HFFc6 (cell line): Measurements from ENCODE around the gene AMN. TPM values are rescaled to one million over a fixed set of nuclear protein-coding genes. Genes with fewer than 3 reads are reported as not detected.

Source experiments
- DNase-seq: peaks from one replicate; pipeline ENCODE4 v3.0.0-alpha.2; 2018
- H3K27ac Mint-ChIP-seq: 2 replicates; pipeline ENCODE4 v1.8.0; 2020; ENCODE audit warnings: mild to moderate bottlenecking, mixed read lengths
- H3K27me3 Mint-ChIP-seq: 2 replicates; pipeline ENCODE4 v1.8.0; 2021; ENCODE audit warnings: mild to moderate bottlenecking, moderate library complexity, mixed read lengths; ENCODE audit not compliant: insufficient read depth
- H3K36me3 Mint-ChIP-seq: 2 replicates; pipeline ENCODE4 v1.8.0; 2021; ENCODE audit warnings: low read depth, mixed read lengths
- H3K4me1 Mint-ChIP-seq: 2 replicates; pipeline ENCODE4 v1.8.0; 2020; ENCODE audit warnings: low read depth, mixed read lengths
- H3K4me3 Mint-ChIP-seq: 2 replicates; pipeline ENCODE4 v1.8.0; 2020; ENCODE audit warnings: mild to moderate bottlenecking, moderate library complexity, mixed read lengths
- H3K9me3 Mint-ChIP-seq: 2 replicates; pipeline ENCODE4 v1.8.0; 2020; ENCODE audit warnings: mild to moderate bottlenecking, mixed read lengths
- total RNA-seq, 6 experiments: library from RNA; stranded (reverse); fragmentation: NEBNext Ultra II Directional; extraction: Animal tissue kit (Norgen Biotek cat#: 25700); gene quantifications; 2 replicates in 1 of 6; 3 replicates in 5 of 6; pipeline ENCODE4 v1.2.3, GENCODE V29; 2021
- TF ChIP-seq, protein P1 (sequence below): fragments of 200-600 bp; sonication (generic); IDR thresholded peaks from 2 replicates; pipeline ENCODE4 v1.5.0; 2021; ENCODE audit warnings: antibody characterized with exemption, mild to moderate bottlenecking

Gene AMN
- total RNA-seq, 6 experiments from 2014 or later, result not detected

GRCh38 chr14:102901633-102902032, 20.8 kb upstream of the AMN start:
- Mint-ChIP-seq H3K4me3 (no peak overlapping the region), H3K9me3 (no peaks in the 10 kb centered on the region), H3K36me3 (peaks cover 9% of the 10 kb centered on the region), H3K4me1 (no peaks in the 10 kb centered on the region), H3K27me3 (no peaks in the 10 kb centered on the region; the same call in 1 of the 2 replicates), H3K27ac (no peak overlapping the region)
- DNase-seq, result no peak
- TF ChIP-seq, protein P1, sequence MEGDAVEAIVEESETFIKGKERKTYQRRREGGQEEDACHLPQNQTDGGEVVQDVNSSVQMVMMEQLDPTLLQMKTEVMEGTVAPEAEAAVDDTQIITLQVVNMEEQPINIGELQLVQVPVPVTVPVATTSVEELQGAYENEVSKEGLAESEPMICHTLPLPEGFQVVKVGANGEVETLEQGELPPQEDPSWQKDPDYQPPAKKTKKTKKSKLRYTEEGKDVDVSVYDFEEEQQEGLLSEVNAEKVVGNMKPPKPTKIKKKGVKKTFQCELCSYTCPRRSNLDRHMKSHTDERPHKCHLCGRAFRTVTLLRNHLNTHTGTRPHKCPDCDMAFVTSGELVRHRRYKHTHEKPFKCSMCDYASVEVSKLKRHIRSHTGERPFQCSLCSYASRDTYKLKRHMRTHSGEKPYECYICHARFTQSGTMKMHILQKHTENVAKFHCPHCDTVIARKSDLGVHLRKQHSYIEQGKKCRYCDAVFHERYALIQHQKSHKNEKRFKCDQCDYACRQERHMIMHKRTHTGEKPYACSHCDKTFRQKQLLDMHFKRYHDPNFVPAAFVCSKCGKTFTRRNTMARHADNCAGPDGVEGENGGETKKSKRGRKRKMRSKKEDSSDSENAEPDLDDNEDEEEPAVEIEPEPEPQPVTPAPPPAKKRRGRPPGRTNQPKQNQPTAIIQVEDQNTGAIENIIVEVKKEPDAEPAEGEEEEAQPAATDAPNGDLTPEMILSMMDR, result no peak

DNA sequence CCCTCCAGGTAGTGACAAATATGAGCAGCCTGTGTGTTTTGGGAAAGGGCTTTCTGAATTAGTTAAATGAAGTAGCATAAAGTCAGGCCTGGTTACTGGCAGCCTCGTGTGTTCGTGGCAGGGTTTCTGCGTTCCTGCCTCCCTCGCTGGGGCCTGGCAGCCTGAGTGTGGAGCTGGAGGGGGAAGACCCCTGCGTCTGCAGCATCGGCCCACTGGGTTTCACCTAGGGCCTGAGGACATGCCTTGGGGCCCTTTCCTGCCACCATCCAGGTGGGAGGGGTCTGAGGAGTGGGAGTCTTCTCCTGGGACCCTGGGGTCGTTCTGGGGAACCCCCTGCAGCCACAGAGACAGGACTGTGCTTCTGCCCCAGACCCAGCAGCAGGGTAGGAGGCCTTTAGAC, 20.4 kb upstream of the AMN start:
- no peak for DNase-seq
- Mint-ChIP-seq H3K4me3 (no peak overlapping the region), H3K4me1 (no peaks in the 10 kb centered on the region), H3K36me3 (peaks cover 9% of the 10 kb centered on the region), H3K27me3 (no peaks in the 10 kb centered on the region; the same call in 1 of the 2 replicates), H3K27ac (no peak overlapping the region), H3K9me3 (no peaks in the 10 kb centered on the region)
- TF ChIP-seq, protein P1, result no peak

- H3K4me3 Mint-ChIP-seq, result no peak overlapping the region
- no peaks in the 10 kb centered on the region for H3K9me3 Mint-ChIP-seq
- H3K27me3 Mint-ChIP-seq, result no peaks in the 10 kb centered on the region; the same call in 1 of the 2 replicates
- H3K36me3 Mint-ChIP-seq, result peaks cover 9% of the 10 kb centered on the region
- H3K27ac Mint-ChIP-seq, result no peak overlapping the region
- TF ChIP-seq, protein P1, result no peak
- H3K4me1 Mint-ChIP-seq, result no peaks in the 10 kb centered on the region
- no peak for DNase-seq
These were observed 19.8 kb upstream of the AMN start for GRCh38 chr14:102902523-102903247.

DNA sequence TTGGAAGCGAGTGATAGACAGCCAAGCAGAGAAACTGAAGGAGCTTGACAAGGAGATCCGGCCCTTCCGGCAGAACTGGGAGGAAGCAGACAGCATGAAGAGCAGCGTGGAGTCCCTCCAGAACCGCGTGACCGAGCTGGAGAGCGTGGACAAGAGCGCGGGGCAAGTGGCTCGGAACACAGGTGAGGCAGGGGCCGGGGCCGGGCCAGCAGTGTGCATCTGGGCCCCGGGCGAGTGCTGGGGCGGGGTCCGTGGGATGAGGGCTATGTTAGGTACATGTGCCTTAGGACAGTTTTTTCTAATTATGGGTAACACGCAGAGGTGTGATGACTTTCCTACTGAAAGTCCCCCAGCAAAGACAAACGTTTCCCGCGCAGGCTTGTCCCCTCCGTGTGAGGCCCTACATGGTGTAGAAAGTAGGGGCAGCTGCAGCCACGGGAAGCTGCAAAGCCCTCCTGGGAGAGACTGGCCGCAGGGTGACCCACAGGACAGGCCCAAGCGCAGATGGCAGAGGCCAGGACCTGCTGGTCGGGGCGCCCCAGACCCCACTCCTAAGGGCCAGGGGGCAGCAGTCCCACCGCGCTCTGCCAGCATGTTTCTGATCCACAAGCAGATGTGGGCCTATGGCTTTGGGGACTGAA, 19.1 kb upstream of the AMN start:
- Mint-ChIP-seq H3K9me3 (no peaks in the 10 kb centered on the region), H3K4me3 (no peak overlapping the region), H3K27ac (no peak overlapping the region), H3K36me3 (peaks cover 5% of the 10 kb centered on the region), H3K4me1 (no peaks in the 10 kb centered on the region), H3K27me3 (no peaks in the 10 kb centered on the region; the same call in 1 of the 2 replicates)
- no peak for DNase-seq
- TF ChIP-seq, protein P1, result no peak

DNA sequence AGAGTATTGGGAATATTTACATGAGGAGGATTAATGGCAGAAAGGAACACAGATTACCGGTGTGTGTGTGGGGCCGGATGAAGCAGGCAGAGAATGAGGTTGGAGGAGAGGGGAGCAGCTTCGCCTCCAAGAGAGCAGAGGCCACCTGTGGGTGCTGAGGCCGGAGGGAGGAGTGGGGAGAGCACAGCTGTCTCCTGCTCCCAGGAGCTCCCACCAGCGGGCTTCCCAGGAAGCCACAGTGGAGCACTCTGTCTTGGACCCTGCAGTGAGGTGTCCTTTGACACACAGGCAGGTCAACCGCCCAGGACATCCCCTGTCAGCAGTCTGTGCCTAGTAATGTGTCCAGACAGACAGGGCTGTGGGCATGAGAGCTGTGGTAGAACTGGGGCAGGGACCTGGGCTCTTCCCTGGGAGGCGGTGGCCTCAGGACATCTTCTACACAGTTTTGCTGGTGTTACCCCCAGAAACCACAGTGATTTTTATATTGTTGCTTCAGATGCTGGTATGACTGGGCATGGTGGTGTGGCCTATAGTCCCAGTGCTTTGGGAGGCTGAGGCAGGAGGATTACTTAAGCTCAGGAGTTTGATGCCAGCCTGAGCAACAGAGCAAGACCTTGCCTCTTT, 18.5 kb upstream of the AMN start:
- Mint-ChIP-seq H3K36me3 (no peaks in the 10 kb centered on the region; the same call in none of the 2 replicates), H3K27ac (no peak overlapping the region), H3K4me1 (no peaks in the 10 kb centered on the region), H3K4me3 (no peak overlapping the region), H3K27me3 (no peaks in the 10 kb centered on the region; the same call in 1 of the 2 replicates), H3K9me3 (no peaks in the 10 kb centered on the region)
- TF ChIP-seq, protein P1, result no peak
- DNase-seq, result no peak
